Muscle layer of duodenum (tissue), 2 donors: ENCODE data around the gene DAB2IP.

Source experiments
- H3K27ac ChIP-seq: one replicate; pipeline ENCODE4 v1.7.0; 2013; ENCODE audit warnings: mild to moderate bottlenecking, low read length
- H3K27me3 ChIP-seq: one replicate; pipeline ENCODE4 v1.7.0; 2013; ENCODE audit warnings: low read depth, mild to moderate bottlenecking, control low read depth, low read length
- H3K36me3 ChIP-seq, 2 donors: one replicate each; pipeline ENCODE4 v1.7.0; 2013; ENCODE audit warnings: low read length in 2 of 2, control low read depth in 1 of 2, mild to moderate bottlenecking in 1 of 2; ENCODE audit not compliant: insufficient read depth in 2 of 2, control insufficient read depth in 1 of 2
- H3K4me1 ChIP-seq, 2 donors: one replicate each; pipeline ENCODE4 v1.7.0; 2013; ENCODE audit warnings: low read length in 2 of 2, mild to moderate bottlenecking in 2 of 2, control low read depth in 1 of 2, moderate library complexity in 1 of 2; ENCODE audit not compliant: insufficient read depth in 2 of 2, control insufficient read depth in 1 of 2
- H3K4me3 ChIP-seq, 2 donors: one replicate each; pipeline ENCODE4 v1.7.0; 2013; ENCODE audit warnings: low read length in 2 of 2, low read depth in 1 of 2, mild to moderate bottlenecking in 1 of 2
- H3K9me3 ChIP-seq, 2 donors: one replicate each; pipeline ENCODE4 v1.7.0; 2013; ENCODE audit warnings: low read length in 2 of 2, control low read depth in 1 of 2, mild to moderate bottlenecking in 1 of 2; ENCODE audit not compliant: control insufficient read depth in 1 of 2
- donor health status: healthy.

Gene DAB2IP

DNA sequence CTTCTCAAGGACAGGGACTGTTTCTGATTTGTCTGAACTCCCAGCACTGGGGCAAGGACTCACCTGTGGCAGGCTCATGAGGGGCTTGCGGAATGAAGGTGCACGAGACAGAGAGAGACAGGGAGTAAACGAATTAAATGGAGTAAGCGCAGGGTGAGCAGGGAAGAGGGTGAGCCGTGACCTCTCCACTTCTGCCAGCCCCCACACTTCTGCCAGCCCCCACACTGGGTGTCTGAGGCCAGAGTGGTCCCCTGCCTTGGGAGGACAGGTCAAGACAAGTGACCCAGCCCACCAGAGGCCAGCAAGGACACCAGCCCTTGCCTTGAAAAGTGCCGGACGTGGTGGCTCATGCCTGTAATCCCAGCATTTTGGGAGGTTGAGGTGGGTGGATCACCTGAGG is 37.2 kb downstream of the DAB2IP start:
- Histone ChIP-seq H3K27me3 (no peaks in the 10 kb centered on the region), H3K4me3 (no peak overlapping the region), H3K27ac (no peak overlapping the region), H3K36me3 (peaks cover 0 to 5% of the 10 kb centered on the region in 2 donors), H3K9me3 (no peaks in the 10 kb centered on the region), H3K4me1 (peaks cover 0 to 3% of the 10 kb centered on the region in 2 donors)

DNA sequence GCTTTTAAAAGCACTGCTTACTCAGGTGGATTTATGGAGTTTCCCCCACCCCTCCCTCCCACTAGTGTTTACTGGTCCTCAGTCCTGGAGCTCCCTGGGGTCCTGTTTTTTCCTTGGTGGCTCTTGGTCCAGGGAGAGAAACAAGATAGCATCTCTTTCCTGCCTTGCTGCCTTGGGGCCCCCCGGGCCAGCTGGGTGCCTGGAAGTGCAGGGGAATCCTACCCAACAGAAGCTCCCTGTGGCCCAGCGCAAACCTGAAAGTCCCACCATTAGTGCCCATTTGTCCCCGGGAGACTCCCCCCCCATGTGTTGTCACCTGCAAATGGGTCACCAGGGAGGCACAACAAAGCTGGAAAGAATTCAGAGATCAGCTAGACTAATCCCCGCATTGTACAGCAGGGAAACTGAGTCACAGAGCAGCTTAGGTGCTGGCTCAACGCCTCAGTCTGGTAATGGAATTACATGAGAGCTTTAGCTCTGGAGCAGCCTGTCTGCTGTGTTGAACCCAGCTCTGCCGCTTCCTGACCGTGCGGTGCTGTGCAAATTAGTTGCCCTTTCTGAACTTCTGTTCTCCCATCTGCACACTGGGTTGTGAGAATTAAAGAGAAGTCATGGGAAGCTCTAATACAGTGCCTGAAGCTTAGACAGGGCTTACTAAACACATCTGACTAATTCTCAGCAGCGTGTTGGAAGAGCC is 38.2 kb downstream of the DAB2IP start:
- H3K4me1 ChIP-seq, result peaks cover 0 to 3% of the 10 kb centered on the region in 2 donors
- no peaks in the 10 kb centered on the region for H3K27me3 ChIP-seq
- no peak overlapping the region for H3K27ac ChIP-seq
- H3K36me3 ChIP-seq, result peaks cover 0 to 5% of the 10 kb centered on the region in 2 donors
- no peak overlapping the region for H3K4me3 ChIP-seq
- H3K9me3 ChIP-seq, result no peaks in the 10 kb centered on the region

DNA sequence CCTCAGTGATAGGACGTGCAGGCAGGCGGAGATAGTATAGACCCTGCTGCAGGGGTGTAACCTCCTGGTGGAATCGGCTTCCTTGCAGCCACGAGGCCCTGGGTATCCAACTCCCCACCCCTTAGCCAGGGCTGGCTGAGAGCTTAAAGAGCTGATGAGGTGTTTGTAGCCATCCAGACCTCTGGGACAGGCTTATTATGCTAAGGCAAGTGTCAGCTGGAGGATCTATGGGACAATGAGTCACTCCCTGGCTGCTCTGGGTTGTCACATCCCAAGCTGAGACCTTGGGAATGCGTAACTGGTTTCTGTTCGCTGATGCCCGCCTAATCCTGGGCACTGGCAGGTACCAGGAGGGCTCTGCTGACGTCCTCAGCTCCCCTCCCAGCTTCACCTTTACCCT is 38.9 kb downstream of the DAB2IP start:
- no peaks in the 10 kb centered on the region for H3K27me3 ChIP-seq
- H3K4me1 ChIP-seq, result peaks cover 0 to 3% of the 10 kb centered on the region in 2 donors
- no peaks in the 10 kb centered on the region for H3K9me3 ChIP-seq
- H3K4me3 ChIP-seq, result no peak overlapping the region
- peaks cover 0 to 5% of the 10 kb centered on the region in 2 donors for H3K36me3 ChIP-seq
- H3K27ac ChIP-seq, result no peak overlapping the region

DNA sequence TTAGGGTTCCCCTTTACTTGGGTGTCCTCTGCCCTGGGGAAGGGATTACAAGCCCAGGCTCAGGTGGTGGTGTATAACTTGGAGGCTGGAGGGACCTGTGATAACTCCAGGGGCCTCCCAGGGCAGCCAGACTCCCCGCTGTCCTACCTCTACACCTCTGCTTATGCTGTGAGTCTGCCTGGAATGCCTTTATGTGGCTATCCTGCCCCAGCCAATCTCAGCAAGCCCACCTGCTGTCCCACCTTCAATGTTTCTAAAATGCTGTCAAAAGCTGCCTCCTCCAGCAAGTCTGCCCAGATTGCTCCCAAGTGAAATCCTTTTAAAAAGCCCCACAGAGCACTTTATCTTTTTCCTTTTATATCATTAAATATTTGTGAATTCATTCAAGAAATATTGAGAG is 39.3 kb downstream of the DAB2IP start:
- H3K4me1 ChIP-seq, result peaks cover 0 to 3% of the 10 kb centered on the region in 2 donors
- no peaks in the 10 kb centered on the region for H3K27me3 ChIP-seq
- peaks cover 0 to 5% of the 10 kb centered on the region in 2 donors for H3K36me3 ChIP-seq
- H3K4me3 ChIP-seq, result no peak overlapping the region
- H3K27ac ChIP-seq, result no peak overlapping the region
- no peaks in the 10 kb centered on the region for H3K9me3 ChIP-seq

DNA sequence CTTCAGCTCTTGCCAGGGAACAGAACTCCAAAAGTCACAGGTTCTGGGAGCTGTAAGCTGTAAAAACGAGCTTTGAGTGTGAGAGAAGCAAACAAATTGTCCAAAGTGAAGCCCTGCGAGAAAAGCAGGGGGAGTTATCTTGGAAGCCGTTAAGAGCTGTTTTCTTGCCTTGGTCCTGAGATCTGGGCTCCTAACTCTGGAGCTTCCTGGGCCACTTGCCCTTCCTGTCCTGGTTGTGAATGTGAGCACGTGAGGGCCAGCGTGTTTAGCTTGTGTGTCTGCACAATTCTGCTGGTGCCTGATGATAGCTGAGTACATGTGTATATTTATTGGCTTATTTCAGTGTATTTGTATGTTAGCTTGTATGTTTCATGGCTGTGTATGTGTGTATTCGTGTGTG is 40.5 kb downstream of the DAB2IP start:
- H3K4me1 ChIP-seq, result peaks cover 0 to 3% of the 10 kb centered on the region in 2 donors
- no peak overlapping the region for H3K4me3 ChIP-seq
- peaks cover 0 to 5% of the 10 kb centered on the region in 2 donors for H3K36me3 ChIP-seq
- no peak overlapping the region for H3K27ac ChIP-seq
- H3K27me3 ChIP-seq, result no peaks in the 10 kb centered on the region
- H3K9me3 ChIP-seq, result no peaks in the 10 kb centered on the region

DNA sequence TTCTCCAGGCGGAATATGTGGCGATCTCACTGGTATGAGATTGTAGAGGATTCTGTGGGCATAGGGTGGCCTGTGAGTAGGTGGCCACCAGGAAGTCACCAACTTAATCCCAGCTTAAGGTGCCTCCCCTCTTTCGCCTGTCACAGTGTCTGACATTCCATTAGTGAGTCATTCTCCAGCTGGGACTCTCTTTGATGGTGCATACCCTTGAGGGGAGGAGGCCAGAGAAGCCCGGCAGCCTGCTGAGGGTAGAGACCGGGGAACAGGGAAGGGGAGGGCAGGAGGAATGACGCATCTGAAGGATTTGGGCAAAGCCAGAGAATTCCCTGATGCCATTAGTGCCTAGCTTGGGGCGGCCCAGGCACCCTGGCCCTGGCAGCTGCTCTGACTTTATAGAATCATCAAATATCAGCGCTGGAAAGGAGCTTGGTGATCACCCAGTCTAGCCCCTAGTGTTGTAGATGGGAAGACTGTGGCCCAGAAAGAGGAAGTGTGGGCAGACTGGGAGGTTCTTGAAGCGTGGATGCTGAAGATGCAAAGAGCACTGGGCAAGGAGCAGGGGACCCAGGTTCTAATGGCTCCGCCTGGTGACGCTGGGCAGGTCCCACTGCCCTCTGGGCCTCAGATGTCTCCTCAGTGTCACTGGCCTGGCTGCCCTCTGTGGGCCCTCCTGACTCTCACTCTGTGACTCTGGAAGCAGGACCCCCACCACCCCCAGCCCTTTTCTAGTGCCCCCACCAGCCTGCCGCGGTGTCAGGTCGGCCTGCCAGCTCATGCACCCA is 41.4 kb downstream of the DAB2IP start:
- Histone ChIP-seq H3K4me3 (no peak overlapping the region), H3K27ac (no peak overlapping the region), H3K36me3 (peaks cover 0 to 5% of the 10 kb centered on the region in 2 donors), H3K9me3 (no peaks in the 10 kb centered on the region), H3K4me1 (peaks cover 0 to 3% of the 10 kb centered on the region in 2 donors), H3K27me3 (no peaks in the 10 kb centered on the region)

DNA sequence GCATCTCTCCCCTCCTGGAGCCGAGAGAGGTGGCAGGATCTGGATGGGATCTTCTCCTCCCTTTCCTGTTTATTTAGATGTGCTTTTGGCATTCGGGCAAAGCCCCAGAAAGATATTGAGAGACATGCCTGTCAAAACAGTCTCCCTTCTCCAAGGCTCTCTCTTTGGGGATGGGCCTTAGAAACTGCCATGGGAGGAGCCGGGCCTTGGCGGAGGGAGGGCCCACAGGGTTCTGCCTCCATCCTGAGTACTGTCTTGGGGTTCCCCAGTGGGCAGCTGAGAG is 41.9 kb downstream of the DAB2IP start:
- Histone ChIP-seq H3K9me3 (no peaks in the 10 kb centered on the region), H3K27ac (no peak overlapping the region), H3K36me3 (peaks cover 0 to 3% of the 10 kb centered on the region in 2 donors), H3K27me3 (no peaks in the 10 kb centered on the region), H3K4me3 (no peak overlapping the region), H3K4me1 (peaks cover 0 to 3% of the 10 kb centered on the region in 2 donors)

DNA sequence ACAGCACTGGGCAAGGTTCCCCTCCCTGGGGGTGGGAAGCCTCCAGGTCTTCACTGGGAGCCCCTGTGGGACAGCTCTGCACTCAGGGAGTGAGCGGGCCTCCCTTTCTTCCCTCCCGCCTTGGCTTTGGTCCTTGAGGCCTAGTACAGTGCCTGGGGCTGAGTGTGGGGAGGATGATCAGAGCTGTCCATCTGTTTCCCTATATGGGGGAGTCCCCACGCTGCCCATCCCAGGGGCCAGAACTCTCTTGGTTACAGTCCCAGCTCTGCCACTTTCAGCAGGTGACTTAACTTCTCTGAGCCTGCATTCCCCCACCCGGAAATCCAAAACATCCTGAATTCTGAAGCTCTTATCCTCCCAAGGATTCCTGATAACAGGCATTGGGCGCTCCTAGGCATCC is 42.6 kb downstream of the DAB2IP start:
- no peaks in the 10 kb centered on the region for H3K27me3 ChIP-seq
- H3K36me3 ChIP-seq, result no peaks in the 10 kb centered on the region

DNA sequence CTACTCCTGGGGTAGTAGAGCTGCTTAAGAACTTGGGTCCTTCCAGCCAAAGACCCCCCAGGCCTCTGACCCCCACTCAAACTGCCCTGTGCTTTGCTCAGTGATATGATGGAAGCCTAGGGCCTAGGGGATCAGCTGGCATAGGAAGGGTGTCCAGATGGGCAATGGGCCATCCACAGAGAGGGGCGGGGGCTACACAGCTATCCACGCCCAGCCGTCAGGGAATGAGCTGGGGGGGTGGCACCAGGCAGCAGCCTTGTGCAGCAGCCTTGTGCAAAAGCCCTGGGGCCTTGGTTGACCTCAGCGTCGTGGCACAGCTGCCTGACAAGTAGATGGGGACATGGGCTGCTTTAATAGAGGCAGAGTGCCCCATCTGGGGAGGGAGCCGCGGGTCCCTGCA is 43.2 kb downstream of the DAB2IP start:
- Histone ChIP-seq H3K36me3 (no peaks in the 10 kb centered on the region), H3K27me3 (no peaks in the 10 kb centered on the region), H3K27ac (no peak overlapping the region), H3K9me3 (no peaks in the 10 kb centered on the region), H3K4me1 (peaks cover 0 to 6% of the 10 kb centered on the region in 2 donors), H3K4me3 (no peak overlapping the region)

More for the DNA sequence above, 42.6 kb downstream of the DAB2IP start:
- Histone ChIP-seq H3K4me3 (no peak overlapping the region), H3K9me3 (no peaks in the 10 kb centered on the region), H3K4me1 (peaks cover 0 to 3% of the 10 kb centered on the region in 2 donors), H3K27ac (no peak overlapping the region)

DNA sequence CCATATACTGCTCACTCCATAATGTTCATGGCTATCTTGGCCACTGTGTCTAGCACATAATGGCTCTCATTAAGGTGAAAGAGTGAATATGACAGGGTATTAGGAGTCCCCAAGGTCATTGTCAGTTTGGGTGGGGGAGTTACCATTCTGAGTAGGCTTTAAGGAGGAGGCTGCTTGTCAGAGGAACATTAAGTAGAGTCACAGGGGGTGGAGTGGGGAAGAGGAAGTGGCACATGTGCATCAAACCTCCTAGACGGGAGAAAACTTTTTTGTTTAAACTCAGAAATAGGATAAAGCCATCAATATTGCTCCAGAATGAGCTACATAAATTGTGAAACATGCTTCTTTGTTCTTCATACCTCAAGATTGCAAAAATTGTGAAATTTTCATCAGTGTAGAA is 45.5 kb downstream of the DAB2IP start:
- H3K27me3 ChIP-seq, result no peaks in the 10 kb centered on the region
- H3K4me1 ChIP-seq, result peaks cover 4 to 29% of the 10 kb centered on the region in 2 donors

DNA sequence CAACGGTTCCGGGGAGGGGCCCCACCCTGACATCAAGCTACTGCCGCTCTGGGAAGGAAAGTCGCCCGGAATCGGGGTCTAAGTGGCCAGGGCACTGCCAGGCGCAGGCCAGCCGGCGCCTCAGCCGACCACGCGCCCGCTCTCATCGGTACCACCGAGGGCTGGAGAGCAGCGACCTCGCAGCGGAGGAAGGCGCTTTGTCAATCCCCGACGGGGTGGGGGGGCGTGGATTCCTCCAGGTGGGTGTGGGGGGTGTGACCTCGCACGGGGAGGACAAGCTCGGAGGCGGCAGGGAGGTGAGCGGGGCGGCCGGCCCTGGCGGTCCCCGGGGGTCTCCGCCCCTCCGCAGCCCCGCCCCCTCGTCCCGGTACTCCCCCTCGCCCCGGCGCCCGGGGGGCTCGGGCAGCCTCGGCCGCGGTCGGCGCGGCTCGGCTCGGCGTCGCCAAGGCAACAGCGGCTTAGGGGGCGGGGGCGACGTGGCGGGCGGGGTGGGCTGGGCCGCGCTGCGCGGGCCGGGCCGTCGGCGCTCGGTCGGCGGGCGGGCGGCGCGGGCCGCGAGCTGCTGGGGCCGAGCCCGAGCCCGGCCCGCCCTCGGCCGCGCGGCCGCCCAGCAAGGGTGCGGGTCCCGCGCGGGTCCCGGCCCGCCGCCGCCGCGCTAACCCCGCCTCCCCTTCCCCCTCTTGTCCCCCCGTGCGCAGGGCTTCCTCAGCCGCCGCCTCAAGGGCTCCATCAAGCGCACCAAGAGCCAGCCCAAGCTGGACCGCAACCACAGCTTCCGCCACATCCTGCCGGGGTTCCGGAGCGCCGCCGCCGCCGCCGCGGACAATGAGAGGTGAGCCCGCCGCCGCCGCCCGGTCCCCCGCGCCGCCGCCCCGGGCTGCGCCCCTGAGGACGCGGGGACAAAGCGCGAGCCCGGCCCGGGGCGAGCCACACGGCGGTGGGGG is 47.5 kb downstream of the DAB2IP start:
- Histone ChIP-seq H3K36me3 (no peaks in the 10 kb centered on the region), H3K27me3 (no peaks in the 10 kb centered on the region), H3K9me3 (no peaks in the 10 kb centered on the region), H3K27ac (no peak overlapping the region), H3K4me3 (peak overlapping the region in 1 of 2 donors; percentile 59), H3K4me1 (peaks cover 4 to 26% of the 10 kb centered on the region in 2 donors)

More for the DNA sequence above, 45.5 kb downstream of the DAB2IP start:
- no peak overlapping the region for H3K27ac ChIP-seq
- no peaks in the 10 kb centered on the region for H3K9me3 ChIP-seq
- H3K36me3 ChIP-seq, result no peaks in the 10 kb centered on the region
- no peak overlapping the region for H3K4me3 ChIP-seq
